IMR-90 (cell line): Measurements from ENCODE around the gene PET117. TPM values are rescaled to one million over a fixed set of nuclear protein-coding genes. Genes with fewer than 3 reads are reported as not detected.

Experiments used
- ATAC-seq: fragments of 200-7000 bp; cut with Tn5 transposase; 2 replicates; pipeline ENCODE4 v1.9.1; 2020; ENCODE audit warnings: low read depth, mild to moderate bottlenecking, moderate library complexity
- BruUV-seq: library from RNA; stranded (reverse); fragments of 400-500 nt; replicated peaks from 2 replicates; lab custom pipeline; 2021; lab: Mats Ljungman, UMichigan
- CTCF ChIA-PET: fragments of 300-600 bp; formaldehyde crosslinking; extraction: SDS; loops from one replicate; lab custom pipeline; 2021; ENCODE audit warnings: antibody characterized with exemption; lab: Yijun Ruan, JAX
- POLR2A ChIA-PET: fragments of 300-600 bp; sonication (Branson Sonifier 250); formaldehyde crosslinking; loops from one replicate; lab custom pipeline; 2022; ENCODE audit warnings: antibody characterized with exemption; ENCODE audit not compliant: unreplicated experiment; lab: Charles Lee
- DNase-seq: peaks from one replicate; pipeline ENCODE4 v3.0.0; 2013
- H2AFZ ChIP-seq: replicated peaks from 2 replicates; pipeline ENCODE3; 2013; ENCODE audit warnings: low read length, mild to moderate bottlenecking; ENCODE audit not compliant: poor library complexity
- H2AK5ac ChIP-seq: 2 replicates; pipeline ENCODE4 v1.6.1; 2013; ENCODE audit warnings: low read depth, low read length, inconsistent platforms
- H2AK9ac ChIP-seq: replicated peaks from 2 replicates; pipeline ENCODE3; 2013; ENCODE audit warnings: mild to moderate bottlenecking, low read depth, low read length, moderate library complexity; ENCODE audit not compliant: poor library complexity
- H2BK120ac ChIP-seq: 2 replicates; pipeline ENCODE4 v1.6.1; 2013; ENCODE audit warnings: low read depth, low read length, inconsistent platforms
- H2BK15ac ChIP-seq: 3 replicates; pipeline ENCODE4 v1.6.1; 2013; ENCODE audit warnings: low read depth, low read length, inconsistent platforms
- H2BK20ac ChIP-seq: 2 replicates; pipeline ENCODE4 v1.6.1; 2013; ENCODE audit warnings: low read depth, mild to moderate bottlenecking, inconsistent platforms, low read length, moderate library complexity
- H2BK5ac ChIP-seq: 2 replicates; pipeline ENCODE4 v1.6.1; 2013; ENCODE audit warnings: mild to moderate bottlenecking, low read depth, low read length, inconsistent platforms; ENCODE audit not compliant: poor library complexity, severe bottlenecking
- H3K14ac ChIP-seq: replicated peaks from 2 replicates; pipeline ENCODE4 v1.6.1; 2013; ENCODE audit warnings: low read depth, low read length, inconsistent platforms
- H3K18ac ChIP-seq: 2 replicates; pipeline ENCODE4 v1.6.1; 2013; ENCODE audit warnings: low read depth, low read length, control low read depth
- H3K23ac ChIP-seq: 2 replicates; pipeline ENCODE4 v1.6.1; 2013; ENCODE audit warnings: low read depth, low read length, inconsistent platforms
- H3K27ac ChIP-seq: 2 replicates; pipeline ENCODE4 v1.5.1; 2013; ENCODE audit warnings: mild to moderate bottlenecking, control low read depth, low read length; ENCODE audit not compliant: insufficient read depth
- H3K27me3 ChIP-seq: 2 replicates; pipeline ENCODE4 v1.6.1; 2013; ENCODE audit warnings: low read length; ENCODE audit not compliant: control insufficient read depth, insufficient read depth
- H3K36me3 ChIP-seq: 2 replicates; pipeline ENCODE4 v1.6.1; 2013; ENCODE audit warnings: low read length, mixed read lengths; ENCODE audit not compliant: control insufficient read depth, insufficient read depth
- H3K4ac ChIP-seq: 2 replicates; pipeline ENCODE4 v1.6.1; 2013; ENCODE audit warnings: low read depth, low read length, inconsistent platforms
- H3K4me1 ChIP-seq: 2 replicates; pipeline ENCODE4 v1.6.1; 2013; ENCODE audit warnings: low read length, mixed read lengths; ENCODE audit not compliant: control insufficient read depth, insufficient read depth
- H3K4me2 ChIP-seq: 2 replicates; pipeline ENCODE4 v1.6.1; 2013; ENCODE audit warnings: low read depth, mild to moderate bottlenecking, control low read depth, low read length, moderate library complexity
- H3K4me3 ChIP-seq: 2 replicates; pipeline ENCODE4 v1.5.1; 2013; ENCODE audit warnings: low read depth, mild to moderate bottlenecking, control low read depth, low read length, moderate library complexity; ENCODE audit not compliant: insufficient read depth
- H3K56ac ChIP-seq: 2 replicates; pipeline ENCODE4 v1.6.1; 2013; ENCODE audit warnings: low read length, inconsistent platforms; ENCODE audit not compliant: insufficient read depth; ENCODE audit errors: extremely low read depth
- H3K79me1 ChIP-seq, 2 experiments: 2 replicates each; pipeline ENCODE4 v1.6.1; 2013; ENCODE audit warnings: low read length in 2 of 2, inconsistent platforms in 1 of 2, low read depth in 1 of 2
- H3K9ac ChIP-seq: 2 replicates; pipeline ENCODE4 v1.6.1; 2013; ENCODE audit warnings: low read depth, low read length, control low read depth
- H3K9me1 ChIP-seq: 2 replicates; pipeline ENCODE4 v1.6.1; 2013; ENCODE audit warnings: low read length, inconsistent platforms; ENCODE audit not compliant: insufficient read depth
- H3K9me3 ChIP-seq: 2 replicates; pipeline ENCODE4 v1.6.1; 2013; ENCODE audit warnings: low read length; ENCODE audit not compliant: control insufficient read depth, insufficient read depth
- H4K20me1 ChIP-seq: 2 replicates; pipeline ENCODE4 v1.6.1; 2013; ENCODE audit warnings: low read length, inconsistent platforms; ENCODE audit not compliant: insufficient read depth
- H4K5ac ChIP-seq: 2 replicates; pipeline ENCODE4 v1.6.1; 2013; ENCODE audit warnings: mild to moderate bottlenecking, low read depth, low read length, control low read depth
- H4K8ac ChIP-seq, 2 experiments: 2 replicates each; pipeline ENCODE4 v1.6.1; 2013; ENCODE audit warnings: low read depth in 2 of 2, low read length in 2 of 2, control low read depth in 1 of 2, inconsistent platforms in 1 of 2
- H4K91ac ChIP-seq: 2 replicates; pipeline ENCODE4 v1.6.1; 2013; ENCODE audit warnings: low read depth, low read length, inconsistent platforms; ENCODE audit not compliant: insufficient read depth
- BHLHE40 ChIP-seq: fragments of 150-350 bp; IDR thresholded peaks from 2 replicates; pipeline ENCODE4 v1.6.1; 2016; ENCODE audit warnings: mild to moderate bottlenecking, low read depth, low read length
- CEBPB ChIP-seq: IDR thresholded peaks from 2 replicates; pipeline ENCODE4 v1.6.1; 2012; ENCODE audit warnings: low read depth, low read length, improper control_type of control experiment
- CHD1 ChIP-seq: IDR thresholded peaks from 2 replicates; pipeline ENCODE4 v1.6.1; 2012; ENCODE audit warnings: low read depth, low read length, improper control_type of control experiment
- FOS ChIP-seq: fragments of 150-350 bp; IDR thresholded peaks from 2 replicates; pipeline ENCODE4 v1.6.1; 2016; ENCODE audit warnings: low read depth, low read length
- MXI1 ChIP-seq: IDR thresholded peaks from 2 replicates; pipeline ENCODE4 v1.6.1; 2012; ENCODE audit warnings: low read depth, mild to moderate bottlenecking, low read length, moderate library complexity, borderline replicate concordance
- NFE2L2 ChIP-seq: fragments of 150-350 bp; IDR thresholded peaks from 2 replicates; pipeline ENCODE4 v1.6.1; 2016; ENCODE audit warnings: low read depth, mild to moderate bottlenecking, low read length
- POLR2A ChIP-seq: IDR thresholded peaks from 2 replicates; pipeline ENCODE4 v1.6.1; 2012; ENCODE audit warnings: mild to moderate bottlenecking, low read depth, low read length
- RAD21 ChIP-seq: IDR thresholded peaks from 2 replicates; pipeline ENCODE4 v1.6.1; 2012; ENCODE audit warnings: low read length, improper control_type of control experiment
- RCOR1 ChIP-seq: IDR thresholded peaks from 2 replicates; pipeline ENCODE4 v1.6.1; 2012; ENCODE audit warnings: mild to moderate bottlenecking, low read length, improper control_type of control experiment; ENCODE audit not compliant: insufficient replicate concordance
- RFX5 ChIP-seq: IDR thresholded peaks from 2 replicates; pipeline ENCODE4 v1.8.0; 2012; ENCODE audit warnings: low read depth, mild to moderate bottlenecking, low read length, moderate library complexity
- SMC3 ChIP-seq: fragments of 150-350 bp; IDR thresholded peaks from 2 replicates; pipeline ENCODE4 v1.6.1; 2016; ENCODE audit warnings: low read depth, mild to moderate bottlenecking, antibody characterized with exemption, low read length, moderate library complexity
- WGBS, 2 experiments: methylation state at CpG; one replicate each; pipeline versions ENCODE4 v1.1.5 to v1.1.7; 2013; ENCODE audit warnings: missing lambda C conversion rate in 2 of 2; ENCODE audit not compliant: insufficient read length in 1 of 2; ENCODE audit errors: extremely low coverage in 2 of 2; 5-methylcytosine and 5-hydroxymethylcytosine counted together
- dilution Hi-C: fragments of 300-500 bp; cut with HindIII; formaldehyde crosslinking; loops from one replicate; pipeline ENCODE4 v1.14.3; 2018; ENCODE audit warnings: low sequenced_read_pairs; ENCODE audit not compliant: unreplicated experiment
- in situ Hi-C: fragments of 300-500 bp; cut with MboI; formaldehyde crosslinking; loops from 3 replicates; pipeline ENCODE4 v1.14.3; 2019; ENCODE audit warnings: low sequenced_read_pairs, inconsistent platforms, mixed read lengths
- intact Hi-C: fragments of 100-400 bp; cut with micrococcal nuclease; formaldehyde crosslinking; loops from 2 replicates; pipeline ENCODE4 v1.10.0; 2022
- polyA plus RNA-seq, 3 experiments: library from polyadenylated mRNA; depleted of rRNA; stranded (reverse); fragments of >200 nt; gene quantifications; 2 replicates each; pipeline ENCODE4 v1.2.3, GENCODE V29; 2012; ENCODE audit warnings: low replicate concordance in 1 of 3
- total RNA-seq: library from RNA; depleted of rRNA; stranded (reverse); fragments of >200 nt; gene quantifications from 2 replicates; pipeline ENCODE4 v1.2.3, GENCODE V29; 2012
- TF ChIP-seq, protein P1 (sequence below): fragments of 150-350 bp; IDR thresholded peaks from 2 replicates; pipeline ENCODE4 v1.6.1; 2017; ENCODE audit warnings: mild to moderate bottlenecking, antibody characterized with exemption, low read length, low read depth
- TF ChIP-seq, protein P2 (sequence below): fragments of 150-350 bp; IDR thresholded peaks from 2 replicates; pipeline ENCODE4 v1.6.1; 2016; ENCODE audit warnings: low read depth, mild to moderate bottlenecking, low read length, moderate library complexity, borderline replicate concordance

PET117 gene
- total and polyA plus RNA-seq, 2 of the 4 experiments (the other 2 are of a cell fraction), result 3.9 to 8.3 TPM

DNA sequence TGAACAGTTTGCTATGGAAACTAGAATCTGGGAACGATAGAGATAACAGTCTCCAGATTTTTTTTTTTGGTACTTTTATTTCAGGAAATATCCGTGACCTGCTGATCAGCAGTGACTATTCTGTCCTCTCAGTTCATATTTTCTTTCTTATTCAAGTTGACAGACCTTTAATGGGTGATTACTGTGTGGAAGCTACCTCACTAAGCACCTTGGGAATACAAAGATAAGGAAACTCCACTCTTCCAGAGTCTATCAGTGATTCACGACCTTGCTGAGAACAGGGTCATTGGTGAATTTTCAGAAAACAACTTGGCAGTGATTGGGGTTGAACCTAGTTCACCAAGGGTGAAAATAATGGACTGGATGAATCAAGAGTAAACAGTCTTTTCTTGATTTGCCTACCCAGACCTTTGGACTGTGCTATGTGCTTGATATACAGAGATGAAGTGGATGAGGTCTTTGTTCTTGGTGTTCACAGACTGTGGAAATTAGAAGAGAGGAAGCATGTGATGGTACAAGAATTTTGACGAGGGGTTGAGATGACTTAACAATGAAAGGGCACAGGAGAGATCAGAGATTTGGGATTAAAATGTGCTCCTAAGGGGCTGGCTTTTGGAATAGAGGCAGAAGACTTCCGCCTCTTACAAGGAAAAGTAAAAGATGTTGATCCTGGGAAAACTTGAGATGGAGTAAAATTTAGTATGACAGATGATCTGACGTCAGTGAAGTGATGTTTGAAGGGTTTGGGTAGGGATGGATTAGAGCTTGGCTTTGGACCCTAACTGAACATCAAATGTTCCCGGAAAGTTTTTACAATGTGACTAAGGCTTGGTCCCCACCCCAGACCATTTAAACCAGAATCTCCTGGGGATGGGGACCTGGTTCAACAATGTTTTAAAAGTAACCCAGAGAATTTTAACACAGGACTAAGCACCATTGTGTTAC lies 1.2 kb downstream of the PET117 start:
- WGBS, 2 experiments, result 63% methylated on average over 2 of the region's 7 CpGs; no CpG with 5 or more reads in 1 of the 2 experiments
- H3K14ac ChIP-seq, result peak overlapping the region; percentile 33; the same call in 1 of the 2 replicates
- H2AFZ ChIP-seq, result no peak overlapping the region
- H3K56ac ChIP-seq, result peak overlapping the region; percentile 47
- dilution Hi-C loops, result no loop called here
- H3K4me2 ChIP-seq, result peak overlapping the region; percentile 99
- in situ Hi-C loops, result loop anchor here (25.0 kb wide), 1 partner anchor 502 kb away; no protein-coding TSS in a partner anchor
- H2AK9ac ChIP-seq, result no peak overlapping the region
- peaks cover 8% of the 10 kb centered on the region for H3K9me1 ChIP-seq
- no peak for ATAC-seq
- peak overlapping the region; percentile 86; the same call in 1 of the 2 replicates for H3K23ac ChIP-seq
- peak overlapping the region; percentile 85; the same call in 1 of the 2 replicates for H4K5ac ChIP-seq
- H2AK5ac ChIP-seq, result no peak overlapping the region
- H4K91ac ChIP-seq, result no peak overlapping the region
- H3K4ac ChIP-seq, result peak overlapping the region; percentile 52
- peak overlapping the region; percentile 89 for H3K9ac ChIP-seq
- H3K18ac ChIP-seq, result no peak overlapping the region
- CTCF ChIA-PET, result interaction anchor here (0.7 kb wide), 1 partner anchor 23 kb away, joined by 4 read pairs; no protein-coding TSS in a partner anchor
- POLR2A ChIA-PET, result interaction anchor here (1.3 kb wide), 1 partner anchor 11 kb away, joined by 4 read pairs; no protein-coding TSS in a partner anchor
- no TSS peak for BruUV-seq
- H2BK15ac ChIP-seq, result no peak overlapping the region
- intact Hi-C loops, result loop anchor here (5.0 kb wide), 1 partner anchor 138 kb away; no protein-coding TSS in a partner anchor
- H2BK20ac ChIP-seq, result no peak overlapping the region
- no peak overlapping the region for H2BK120ac ChIP-seq
- H3K36me3 ChIP-seq, result peaks cover 5% of the 10 kb centered on the region
- peaks cover 20 to 29% of the 10 kb centered on the region in 2 experiments for H3K79me1 ChIP-seq
- H2BK5ac ChIP-seq, result no peak overlapping the region
- no peaks in the 10 kb centered on the region for H3K9me3 ChIP-seq
- peak overlapping the region; percentile 95; a peak in 2 of 4 replicates for H4K8ac ChIP-seq
- H3K27ac ChIP-seq, result peak overlapping the region; percentile 94
- H3K4me3 ChIP-seq, result peak overlapping the region; percentile 99
- peaks cover 2% of the 10 kb centered on the region; the same call in 1 of the 2 replicates for H3K4me1 ChIP-seq
- H4K20me1 ChIP-seq, result peaks cover 3% of the 10 kb centered on the region; the same call in 1 of the 2 replicates
- peaks cover 2% of the 10 kb centered on the region; the same call in 1 of the 2 replicates for H3K27me3 ChIP-seq
- DNase-seq, result no peak
- TF ChIP-seq MXI1 (no peak), RCOR1 (no peak), CHD1 (no peak), SMC3 (no peak), NFE2L2 (no peak), BHLHE40 (no peak), CEBPB (no peak), RAD21 (no peak), RFX5 (no peak), POLR2A (no peak), FOS (no peak)
- TF ChIP-seq, protein P1, sequence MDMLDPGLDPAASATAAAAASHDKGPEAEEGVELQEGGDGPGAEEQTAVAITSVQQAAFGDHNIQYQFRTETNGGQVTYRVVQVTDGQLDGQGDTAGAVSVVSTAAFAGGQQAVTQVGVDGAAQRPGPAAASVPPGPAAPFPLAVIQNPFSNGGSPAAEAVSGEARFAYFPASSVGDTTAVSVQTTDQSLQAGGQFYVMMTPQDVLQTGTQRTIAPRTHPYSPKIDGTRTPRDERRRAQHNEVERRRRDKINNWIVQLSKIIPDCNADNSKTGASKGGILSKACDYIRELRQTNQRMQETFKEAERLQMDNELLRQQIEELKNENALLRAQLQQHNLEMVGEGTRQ, result no peak
- TF ChIP-seq, protein P2, sequence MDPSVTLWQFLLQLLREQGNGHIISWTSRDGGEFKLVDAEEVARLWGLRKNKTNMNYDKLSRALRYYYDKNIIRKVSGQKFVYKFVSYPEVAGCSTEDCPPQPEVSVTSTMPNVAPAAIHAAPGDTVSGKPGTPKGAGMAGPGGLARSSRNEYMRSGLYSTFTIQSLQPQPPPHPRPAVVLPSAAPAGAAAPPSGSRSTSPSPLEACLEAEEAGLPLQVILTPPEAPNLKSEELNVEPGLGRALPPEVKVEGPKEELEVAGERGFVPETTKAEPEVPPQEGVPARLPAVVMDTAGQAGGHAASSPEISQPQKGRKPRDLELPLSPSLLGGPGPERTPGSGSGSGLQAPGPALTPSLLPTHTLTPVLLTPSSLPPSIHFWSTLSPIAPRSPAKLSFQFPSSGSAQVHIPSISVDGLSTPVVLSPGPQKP, result no peak
